Stimulated activated CD4-positive, alpha-beta T cell treated with anti-CD3 and anti-CD28 coated beads, Interleukin-1b, Interleukin-23, amount 100 ng/mL, for 24 hours (primary cell): ENCODE data around the gene RBM34.
"Not testable (repeated sequence)": the region's sequence is repeated elsewhere in the genome, so short reads cannot be mapped to it uniquely, and the experiment has no call there.

Experiments used
- DNase-seq, 4 experiments: peaks; one replicate each; pipeline ENCODE4 v3.0.0-alpha.2; 2020; ENCODE audit warnings: low read depth in 4 of 4, low spot score in 1 of 4

The RBM34 gene

GRCh38 chr1:235092415-235092814 is 68.6 kb downstream of the RBM34 start:
- not testable (repeated sequence) for DNase-seq

GRCh38 chr1:235092045-235092406 is 69.0 kb downstream of the RBM34 start:
- DNase-seq, result not testable (repeated sequence)

DNA sequence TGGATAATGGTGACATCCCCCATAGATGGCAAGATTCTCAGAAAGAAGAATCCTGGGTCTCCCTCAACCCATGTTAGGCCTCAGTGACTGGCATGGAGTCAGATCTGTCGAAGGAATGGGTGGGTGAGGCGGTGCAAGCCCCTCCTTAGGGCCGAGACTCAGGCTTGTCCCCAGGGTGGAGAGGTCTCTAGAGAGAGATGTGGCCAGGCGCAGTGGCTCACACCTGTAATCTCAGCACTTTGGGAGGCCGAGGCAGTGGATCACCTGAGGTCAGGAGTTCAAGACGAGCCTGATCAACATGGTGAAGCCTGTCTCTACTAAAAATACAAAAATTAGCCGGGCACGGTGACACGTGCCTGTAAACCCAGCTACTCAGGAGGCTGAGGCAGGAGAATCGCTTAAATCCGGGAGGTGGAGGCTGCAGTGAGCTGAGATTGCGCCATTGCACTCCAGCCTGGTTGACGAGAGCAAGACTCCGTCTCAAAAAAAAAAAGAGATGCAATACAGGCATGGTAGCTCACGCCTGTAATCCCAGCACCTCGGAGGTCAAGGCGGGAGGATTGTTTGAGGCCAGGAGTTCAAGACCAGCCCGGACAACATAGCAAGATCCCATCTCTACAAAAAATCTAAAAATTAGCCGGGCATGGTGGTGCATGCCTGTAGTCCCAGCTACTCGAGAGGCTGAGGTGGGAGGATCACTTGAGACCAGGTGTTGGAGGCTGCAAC is 69.6 kb downstream of the RBM34 start:
- DNase-seq, result not testable (repeated sequence)

GRCh38 chr1:235090406-235091069 is 70.5 kb downstream of the RBM34 start:
- DNase-seq, result no peak

- no peak for DNase-seq
Measured at GRCh38 chr1:235088907-235089306, 72.1 kb downstream of the RBM34 start.

DNA sequence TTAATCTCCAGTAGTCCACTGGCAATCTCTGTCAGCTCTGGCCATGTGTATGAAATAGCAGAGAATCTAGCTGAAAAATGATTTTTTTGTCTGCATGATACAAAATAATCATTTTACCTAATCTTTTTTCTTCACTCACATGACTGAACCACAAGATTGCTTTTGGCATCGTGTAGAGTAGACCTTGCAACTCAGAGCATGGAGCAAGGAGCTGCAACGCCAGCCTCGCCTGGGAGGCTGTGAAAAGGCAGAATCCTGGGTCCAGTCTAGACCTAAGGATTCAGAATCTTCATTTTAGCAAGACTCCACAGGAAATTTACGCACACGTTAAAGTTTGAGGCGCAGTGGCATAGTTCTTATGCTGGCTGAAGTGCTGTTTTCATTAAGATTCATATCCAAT is 72.6 kb downstream of the RBM34 start:
- DNase-seq, result no peak

DNA sequence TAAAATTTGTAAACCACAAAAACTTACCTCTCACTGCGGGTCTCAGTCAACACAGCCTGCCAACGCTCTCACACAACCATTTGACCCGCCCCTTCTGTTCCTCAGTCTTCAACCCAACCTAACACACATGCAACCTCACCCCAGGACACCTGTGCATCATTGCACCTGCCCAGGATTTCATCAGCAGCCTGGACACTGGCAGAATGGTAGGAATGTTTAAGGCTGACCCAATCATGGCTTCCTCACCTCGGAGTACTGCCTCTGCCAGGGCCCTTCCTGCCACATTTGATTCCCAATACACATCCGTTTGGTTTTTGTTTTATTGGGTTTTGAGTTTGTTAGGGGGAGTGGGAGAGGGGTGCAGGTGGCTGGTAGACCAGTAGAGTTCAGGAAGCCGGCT is 73.1 kb downstream of the RBM34 start:
- no peak for DNase-seq

DNA sequence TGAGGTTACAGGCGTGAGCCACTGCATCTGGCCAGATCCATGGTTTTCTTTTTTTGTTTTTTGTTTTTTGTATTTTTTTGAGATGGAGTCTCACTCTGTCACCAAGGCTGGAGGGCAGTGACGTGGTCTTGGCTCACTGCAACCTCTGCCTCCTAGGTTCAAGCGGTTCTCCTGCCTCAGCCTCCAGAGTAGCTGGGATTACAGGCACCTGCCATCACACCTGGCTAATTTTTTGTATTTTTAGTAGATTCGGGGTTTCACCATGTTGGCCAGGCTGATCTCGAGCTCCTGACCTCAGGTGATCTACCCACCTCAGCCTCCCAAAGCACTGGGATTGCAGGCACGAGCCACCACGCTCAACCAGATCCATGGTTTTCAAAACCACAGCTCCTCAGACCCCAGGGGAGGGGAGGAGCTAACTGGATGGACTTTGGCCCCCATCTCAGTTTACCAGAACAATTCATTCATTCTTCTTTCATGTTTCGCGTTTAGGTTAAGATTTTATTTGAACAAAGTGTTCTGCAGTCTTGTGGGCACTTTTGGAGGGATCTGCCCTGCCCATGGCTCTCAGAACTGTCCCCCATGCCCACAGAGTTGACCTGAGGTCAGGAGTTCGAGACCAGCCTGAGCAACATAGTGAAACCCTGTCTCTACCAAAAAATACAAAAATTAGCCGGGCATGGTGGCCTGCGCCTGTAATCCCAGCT is 75.5 kb downstream of the RBM34 start:
- DNase-seq, result not testable (repeated sequence)
